Natural killer cell (primary cell): ENCODE measurements around the gene BANF2. TPM values are rescaled to one million over a fixed set of nuclear protein-coding genes. Genes with fewer than 3 reads are reported as not detected.

Source experiments
- ATAC-seq, 3 donors: fragments of 150-1000 bp in 2 of 3; fragments of 200-7000 bp in 1 of 3; cut with Tn5 transposase; 1 replicate in 1 of 3; 2 replicates in 2 of 3; pipeline ENCODE4 v1.10.0; 2021; ENCODE audit warnings: mild to moderate bottlenecking in 2 of 3, moderate library complexity in 2 of 3
- DNase-seq, 2 donors: peaks; one replicate each; pipeline versions ENCODE4 v3.0.0 to v3.0.0-alpha.2; 2013 to 2021; ENCODE audit warnings: mixed read lengths in 1 of 2
- H3K27ac ChIP-seq: one replicate; pipeline ENCODE4 v1.5.1; 2013; ENCODE audit warnings: mild to moderate bottlenecking, low read length
- H3K27me3 ChIP-seq: one replicate; pipeline ENCODE4 v1.6.1; 2013; ENCODE audit warnings: low read length; ENCODE audit not compliant: control insufficient read depth, insufficient read depth
- H3K36me3 ChIP-seq: one replicate; pipeline ENCODE4 v1.6.1; 2013; ENCODE audit warnings: low read length; ENCODE audit not compliant: control insufficient read depth, insufficient read depth
- H3K4me1 ChIP-seq: one replicate; pipeline ENCODE4 v1.6.1; 2013; ENCODE audit warnings: low read length; ENCODE audit not compliant: control insufficient read depth, insufficient read depth
- H3K4me3 ChIP-seq: one replicate; pipeline ENCODE4 v1.5.1; 2013; ENCODE audit warnings: low read length
- H3K9me3 ChIP-seq: one replicate; pipeline ENCODE4 v1.6.1; 2013; ENCODE audit warnings: low read length; ENCODE audit not compliant: control insufficient read depth, insufficient read depth
- H3K27ac Mint-ChIP-seq, 2 donors: one replicate each; pipeline ENCODE4 v1.8.0; 2022; ENCODE audit warnings: mild to moderate bottlenecking in 2 of 2, mixed read lengths in 2 of 2, moderate library complexity in 1 of 2
- H3K27me3 Mint-ChIP-seq, 2 donors: one replicate each; pipeline ENCODE4 v1.8.0; 2022; ENCODE audit warnings: low read depth in 2 of 2, mixed read lengths in 2 of 2
- H3K36me3 Mint-ChIP-seq: one replicate; pipeline ENCODE4 v1.8.0; 2022; ENCODE audit warnings: mixed read lengths
- H3K4me1 Mint-ChIP-seq, 2 donors: one replicate each; pipeline ENCODE4 v1.8.0; 2022; ENCODE audit warnings: mixed read lengths in 2 of 2
- H3K4me3 Mint-ChIP-seq: one replicate; pipeline ENCODE4 v1.8.0; 2022; ENCODE audit warnings: mild to moderate bottlenecking, moderate library complexity, mixed read lengths
- H3K9me3 Mint-ChIP-seq, 2 donors: one replicate each; pipeline ENCODE4 v1.8.0; 2022; ENCODE audit warnings: mixed read lengths in 2 of 2
- WGBS: methylation state at CpG from one replicate; pipeline ENCODE4 v1.1.7; 2013; ENCODE audit warnings: missing lambda C conversion rate; ENCODE audit not compliant: insufficient coverage; 5-methylcytosine and 5-hydroxymethylcytosine counted together
- intact Hi-C: fragments of 100-400 bp; cut with micrococcal nuclease; formaldehyde crosslinking; loops from one replicate; pipeline ENCODE4 v1.14.2; 2022
- total RNA-seq, 4 donors: library from RNA; stranded (reverse); fragments of 120-200 nt in 1 of 4; gene quantifications; one replicate each; pipeline versions ENCODE4 v1.2.3 to v1.2.4, GENCODE V29; 2013 to 2022
- TF ChIP-seq, protein P1 (sequence below): fragments of 200-600 bp; IDR thresholded peaks from one replicate; pipeline ENCODE4 v1.8.0; 2022; ENCODE audit warnings: antibody characterized with exemption

Gene BANF2
- total RNA-seq, 3 donors from 2014 or later (not counting 1 experiment from before 2014, with no cell fraction given): not detected

DNA sequence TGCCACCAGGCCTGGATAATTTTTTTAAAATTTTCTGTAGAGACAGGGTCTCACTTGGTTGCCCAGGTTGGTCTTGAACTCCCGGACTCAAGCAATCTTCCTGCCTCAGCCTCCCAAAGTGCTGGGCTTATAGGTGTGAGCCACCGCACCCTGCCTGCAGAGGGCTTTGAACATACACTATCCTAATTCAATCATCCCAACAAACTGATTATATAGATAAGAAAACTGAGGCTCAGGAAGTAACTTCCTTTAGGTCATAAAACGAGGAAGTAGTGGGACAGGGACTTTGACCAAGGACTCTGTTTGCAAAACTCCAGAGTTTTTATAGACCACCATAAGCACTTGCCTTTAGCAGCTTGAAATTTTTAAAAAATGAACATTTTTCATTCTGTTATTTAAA lies 5.0 kb upstream of the BANF2 start:
- H3K27ac ChIP-seq: no peak overlapping the region
- no peak for ATAC-seq
- H3K27me3 ChIP-seq: no peaks in the 10 kb centered on the region
- TF ChIP-seq, protein P1, sequence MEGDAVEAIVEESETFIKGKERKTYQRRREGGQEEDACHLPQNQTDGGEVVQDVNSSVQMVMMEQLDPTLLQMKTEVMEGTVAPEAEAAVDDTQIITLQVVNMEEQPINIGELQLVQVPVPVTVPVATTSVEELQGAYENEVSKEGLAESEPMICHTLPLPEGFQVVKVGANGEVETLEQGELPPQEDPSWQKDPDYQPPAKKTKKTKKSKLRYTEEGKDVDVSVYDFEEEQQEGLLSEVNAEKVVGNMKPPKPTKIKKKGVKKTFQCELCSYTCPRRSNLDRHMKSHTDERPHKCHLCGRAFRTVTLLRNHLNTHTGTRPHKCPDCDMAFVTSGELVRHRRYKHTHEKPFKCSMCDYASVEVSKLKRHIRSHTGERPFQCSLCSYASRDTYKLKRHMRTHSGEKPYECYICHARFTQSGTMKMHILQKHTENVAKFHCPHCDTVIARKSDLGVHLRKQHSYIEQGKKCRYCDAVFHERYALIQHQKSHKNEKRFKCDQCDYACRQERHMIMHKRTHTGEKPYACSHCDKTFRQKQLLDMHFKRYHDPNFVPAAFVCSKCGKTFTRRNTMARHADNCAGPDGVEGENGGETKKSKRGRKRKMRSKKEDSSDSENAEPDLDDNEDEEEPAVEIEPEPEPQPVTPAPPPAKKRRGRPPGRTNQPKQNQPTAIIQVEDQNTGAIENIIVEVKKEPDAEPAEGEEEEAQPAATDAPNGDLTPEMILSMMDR: no peak
- H3K36me3 ChIP-seq: no peaks in the 10 kb centered on the region
- intact Hi-C loops: no loop called here
- Mint-ChIP-seq H3K36me3 (no peaks in the 10 kb centered on the region), H3K4me1 (no peaks in the 10 kb centered on the region), H3K9me3 (no peaks in the 10 kb centered on the region), H3K27me3 (peaks cover 15 to 17% of the 10 kb centered on the region in 2 donors), H3K4me3 (no peak overlapping the region), H3K27ac (no peak overlapping the region)
- no peaks in the 10 kb centered on the region for H3K9me3 ChIP-seq
- H3K4me1 ChIP-seq: no peaks in the 10 kb centered on the region
- H3K4me3 ChIP-seq: no peak overlapping the region
- no peak for DNase-seq
- WGBS: 58% methylated on average over 2 of the region's 3 CpGs

DNA sequence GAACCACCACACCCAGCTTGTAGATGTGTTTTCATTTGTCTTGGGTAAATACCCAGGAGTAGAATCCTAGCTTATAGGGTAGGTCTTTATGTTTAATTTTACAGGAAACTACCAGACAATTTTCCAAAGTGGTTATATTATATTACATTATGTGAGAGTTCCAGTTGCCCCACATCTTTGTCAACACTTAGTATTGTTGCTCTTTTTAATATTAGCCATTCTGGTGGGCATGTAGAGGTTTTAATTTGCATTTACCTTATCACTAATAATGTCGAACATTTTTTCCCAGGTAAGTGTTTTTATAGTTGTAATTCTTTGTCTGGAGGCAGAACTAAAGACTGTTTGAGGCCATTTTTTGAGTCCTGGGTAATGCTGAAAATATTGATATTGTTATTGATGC lies 3.5 kb upstream of the BANF2 start:
- H3K9me3 Mint-ChIP-seq: no peaks in the 10 kb centered on the region
- no CpG with 5 or more reads among the region's 1 CpG for WGBS
- H3K4me3 Mint-ChIP-seq: no peak overlapping the region
- intact Hi-C loops: no loop called here
- no peak for DNase-seq
- Histone ChIP-seq H3K9me3 (no peaks in the 10 kb centered on the region), H3K4me1 (no peaks in the 10 kb centered on the region), H3K27ac (no peak overlapping the region), H3K36me3 (no peaks in the 10 kb centered on the region), H3K27me3 (no peaks in the 10 kb centered on the region), H3K4me3 (no peak overlapping the region)
- peaks cover 10 to 11% of the 10 kb centered on the region in 2 donors for H3K27me3 Mint-ChIP-seq
- ATAC-seq: no peak
- TF ChIP-seq, protein P1: no peak
- no peaks in the 10 kb centered on the region for H3K36me3 Mint-ChIP-seq
- H3K4me1 Mint-ChIP-seq: no peaks in the 10 kb centered on the region
- no peak overlapping the region for H3K27ac Mint-ChIP-seq

- H3K36me3 Mint-ChIP-seq: no peaks in the 10 kb centered on the region
- Histone ChIP-seq H3K27ac (no peak overlapping the region), H3K4me1 (no peaks in the 10 kb centered on the region), H3K27me3 (no peaks in the 10 kb centered on the region), H3K9me3 (no peaks in the 10 kb centered on the region), H3K36me3 (no peaks in the 10 kb centered on the region), H3K4me3 (no peak overlapping the region)
- H3K9me3 Mint-ChIP-seq: no peaks in the 10 kb centered on the region
- no peak for ATAC-seq
- no peaks in the 10 kb centered on the region for H3K4me1 Mint-ChIP-seq
- H3K27ac Mint-ChIP-seq: no peak overlapping the region
- peaks cover under 1 to 5% of the 10 kb centered on the region in 2 donors for H3K27me3 Mint-ChIP-seq
- intact Hi-C loops: no loop called here
- no peak for DNase-seq
- TF ChIP-seq, protein P1: no peak
- 95% methylated on average over 1 of the region's 1 CpG for WGBS
- H3K4me3 Mint-ChIP-seq: no peak overlapping the region
Measured at GRCh38 chr20:17697171-17697570, 2.6 kb upstream of the BANF2 start.

DNA sequence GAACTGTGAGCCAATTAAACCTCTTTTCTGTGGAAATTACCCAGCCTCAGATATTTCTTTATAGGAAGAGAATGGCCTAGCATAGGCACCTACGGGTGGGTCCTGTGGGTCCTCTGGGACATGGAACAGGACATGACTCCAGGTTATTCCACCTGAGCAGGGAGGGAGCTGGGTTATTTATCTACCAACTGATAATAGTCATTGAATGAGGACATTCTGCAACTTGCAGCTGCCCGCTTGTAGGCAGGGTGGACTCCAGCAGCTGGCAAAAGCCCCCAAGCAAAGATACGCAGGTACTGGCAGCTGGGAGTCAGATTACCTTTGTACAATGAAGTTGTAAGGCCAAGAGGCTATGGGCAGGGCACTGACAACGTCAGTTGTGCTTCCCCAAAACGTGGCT lies 1.4 kb upstream of the BANF2 start:
- WGBS: 60% methylated on average over 5 of the region's 5 CpGs
- ATAC-seq: no peak
- H3K36me3 ChIP-seq: no peaks in the 10 kb centered on the region

More for the DNA sequence above, 1.4 kb upstream of the BANF2 start:
- H3K27ac ChIP-seq: no peak overlapping the region
- no peaks in the 10 kb centered on the region for H3K9me3 ChIP-seq
- H3K4me1 ChIP-seq: peaks cover under 1% of the 10 kb centered on the region
- no peak overlapping the region for H3K27ac Mint-ChIP-seq
- no peaks in the 10 kb centered on the region for H3K4me1 Mint-ChIP-seq
- no peaks in the 10 kb centered on the region for H3K9me3 Mint-ChIP-seq
- H3K4me3 Mint-ChIP-seq: no peak overlapping the region
- H3K4me3 ChIP-seq: no peak overlapping the region
- no peak for DNase-seq
- peaks cover 0 to 3% of the 10 kb centered on the region in 2 donors for H3K27me3 Mint-ChIP-seq
- TF ChIP-seq, protein P1: no peak
- H3K27me3 ChIP-seq: no peaks in the 10 kb centered on the region
- intact Hi-C loops: no loop called here
- no peaks in the 10 kb centered on the region for H3K36me3 Mint-ChIP-seq
